ENCODE measurements around the gene TCEAL4.
A peak's percentile ranks its signal among the peaks of the same experiment; 100 is the strongest.

Gene TCEAL4

DNA sequence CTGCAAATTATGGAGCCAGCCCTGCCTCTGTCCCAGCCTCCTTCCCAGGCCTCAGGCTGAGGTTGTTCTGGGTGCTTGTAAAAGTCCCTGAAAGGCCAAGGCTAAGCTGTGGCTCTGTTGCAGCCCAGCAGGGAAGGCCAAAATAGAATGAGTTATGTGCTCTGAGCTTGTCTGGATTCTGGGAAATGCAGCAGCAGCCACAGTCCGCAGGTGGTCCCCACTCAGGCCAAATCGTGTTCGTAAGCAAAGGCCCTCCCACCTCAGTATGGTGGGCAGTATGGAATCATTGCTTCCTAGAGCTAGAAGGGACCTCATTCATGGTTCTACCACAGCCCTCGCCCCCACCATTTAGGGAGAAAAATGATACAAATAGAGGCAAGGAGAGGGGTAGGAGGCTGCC is 38.8 kb downstream of the TCEAL4 start:
- Histone ChIP-seq H3K36me3 (ENCODE audit: control insufficient read depth in 2 of 2, insufficient read depth in 2 of 2, low read length in 2 of 2) (no peaks in the 10 kb centered on the region), H3K4me1 (ENCODE audit: control insufficient read depth, insufficient read depth, low read length) (peaks cover 10% of the 10 kb centered on the region), H3K27ac (ENCODE audit: low read length) (peak overlapping the region; percentile 49), H3K9me3 (ENCODE audit: control insufficient read depth in 2 of 2, low read length in 2 of 2) (no peaks in the 10 kb centered on the region), H3K27me3 (ENCODE audit: control insufficient read depth in 1 of 2, insufficient read depth in 2 of 2, low read length in 2 of 2) (peaks cover 0 to 9% of the 10 kb centered on the region in 2 donors), H3K4me3 (ENCODE audit: low read length in 2 of 2) (peak overlapping the region in 1 of 2 donors; percentile 31), H3K9ac (ENCODE audit: low read length in 2 of 2) (no peak overlapping the region)

GRCh38 chrX:103626855-103627254 is 41.5 kb downstream of the TCEAL4 start:
- Histone ChIP-seq H3K27me3 (ENCODE audit: control insufficient read depth in 1 of 2, insufficient read depth in 2 of 2, low read length in 2 of 2) (peaks cover 0 to 9% of the 10 kb centered on the region in 2 donors), H3K27ac (ENCODE audit: low read length) (no peak overlapping the region), H3K9me3 (ENCODE audit: control insufficient read depth in 2 of 2, low read length in 2 of 2) (no peaks in the 10 kb centered on the region)

GRCh38 chrX:103628386-103629317 is 43.3 kb downstream of the TCEAL4 start, which contains the start of gene TCEAL1:
Gene TCEAL1, plus strand, starts transcription at chrX:103628975. Its CDS starts 942 bp downstream, at chrX:103629917.
- Histone ChIP-seq H3K27ac (ENCODE audit: low read length) (peak within 1 kb of the TSS; percentile 91), H3K36me3 (ENCODE audit: control insufficient read depth in 2 of 2, insufficient read depth in 2 of 2, low read length in 2 of 2) (peaks cover 0 to 2% of the 10 kb centered on the region in 2 donors), H3K9me3 (ENCODE audit: control insufficient read depth in 2 of 2, low read length in 2 of 2) (no peaks in the 10 kb centered on the region), H3K4me3 (ENCODE audit: low read length in 2 of 2) (peak within 1 kb of the TSS; percentile 78 to 87), H3K4me1 (ENCODE audit: control insufficient read depth, insufficient read depth, low read length) (peaks cover 15% of the 10 kb centered on the region), H3K9ac (ENCODE audit: low read length in 2 of 2) (peak within 1 kb of the TSS; percentile 92 to 95), H3K27me3 (ENCODE audit: control insufficient read depth in 1 of 2, insufficient read depth in 2 of 2, low read length in 2 of 2) (peaks cover 0 to 9% of the 10 kb centered on the region in 2 donors)

More at GRCh38 chrX:103626855-103627254, 41.5 kb downstream of the TCEAL4 start:
- H3K9ac ChIP-seq (ENCODE audit: low read length in 2 of 2) = no peak overlapping the region
- H3K4me1 ChIP-seq (ENCODE audit: control insufficient read depth, insufficient read depth, low read length) = peaks cover 15% of the 10 kb centered on the region
- no peak overlapping the region for H3K4me3 ChIP-seq (ENCODE audit: low read length in 2 of 2)
- peaks cover 0 to 2% of the 10 kb centered on the region in 2 donors for H3K36me3 ChIP-seq (ENCODE audit: control insufficient read depth in 2 of 2, insufficient read depth in 2 of 2, low read length in 2 of 2)

DNA sequence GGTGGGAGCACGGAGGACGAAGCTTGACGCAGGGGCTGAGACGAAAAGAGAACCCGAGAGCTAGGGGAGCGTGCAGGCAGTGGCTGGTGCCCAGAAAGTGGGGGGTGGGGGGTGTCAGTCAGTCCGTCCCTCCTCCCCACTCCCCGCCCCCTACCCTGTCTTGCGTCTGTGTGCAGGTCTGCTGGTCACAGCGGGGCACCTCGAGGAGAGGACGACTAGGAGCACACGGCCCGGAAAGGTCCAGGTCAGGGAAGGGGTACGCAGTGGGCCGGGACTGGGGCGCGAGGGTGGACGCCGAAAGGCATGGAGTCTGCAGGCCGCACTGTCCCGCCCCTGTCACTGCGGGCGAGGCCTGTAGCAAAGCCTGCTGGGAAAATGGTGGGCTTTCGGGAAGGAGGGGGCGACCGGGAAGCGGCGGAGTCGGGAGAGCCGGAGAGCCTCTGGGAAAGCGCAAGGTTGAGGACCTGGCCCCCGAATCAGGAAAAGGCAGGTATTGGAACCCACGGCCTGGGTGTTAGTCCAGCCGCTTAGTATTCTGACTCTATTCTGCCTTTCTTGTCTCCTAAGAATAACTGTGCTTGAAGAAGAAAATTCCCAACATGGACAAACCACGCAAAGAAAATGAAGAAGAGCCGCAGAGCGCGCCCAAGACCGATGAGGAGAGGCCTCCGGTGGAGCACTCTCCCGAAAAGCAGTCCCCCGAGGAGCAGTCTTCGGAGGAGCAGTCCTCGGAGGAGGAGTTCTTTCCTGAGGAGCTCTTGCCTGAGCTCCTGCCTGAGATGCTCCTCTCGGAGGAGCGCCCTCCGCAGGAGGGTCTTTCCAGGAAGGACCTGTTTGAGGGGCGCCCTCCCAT is 44.2 kb downstream of the TCEAL4 start:
- peaks cover 0 to 2% of the 10 kb centered on the region in 2 donors for H3K36me3 ChIP-seq (ENCODE audit: control insufficient read depth in 2 of 2, insufficient read depth in 2 of 2, low read length in 2 of 2)
- H3K27me3 ChIP-seq (ENCODE audit: control insufficient read depth in 1 of 2, insufficient read depth in 2 of 2, low read length in 2 of 2) = peaks cover 0 to 9% of the 10 kb centered on the region in 2 donors
- H3K9ac ChIP-seq (ENCODE audit: low read length in 2 of 2) = peak overlapping the region; percentile 92 to 95
- peaks cover 10% of the 10 kb centered on the region for H3K4me1 ChIP-seq (ENCODE audit: control insufficient read depth, insufficient read depth, low read length)
- no peaks in the 10 kb centered on the region for H3K9me3 ChIP-seq (ENCODE audit: control insufficient read depth in 2 of 2, low read length in 2 of 2)
- peak overlapping the region; percentile 91 for H3K27ac ChIP-seq (ENCODE audit: low read length)
- peak overlapping the region; percentile 78 to 87 for H3K4me3 ChIP-seq (ENCODE audit: low read length in 2 of 2)

GRCh38 chrX:103630171-103630511 is 44.8 kb downstream of the TCEAL4 start:
- Histone ChIP-seq H3K4me1 (ENCODE audit: control insufficient read depth, insufficient read depth, low read length) (peaks cover 8% of the 10 kb centered on the region), H3K27me3 (ENCODE audit: control insufficient read depth in 1 of 2, insufficient read depth in 2 of 2, low read length in 2 of 2) (peaks cover 0 to 9% of the 10 kb centered on the region in 2 donors), H3K27ac (ENCODE audit: low read length) (peak overlapping the region; percentile 91), H3K36me3 (ENCODE audit: control insufficient read depth in 2 of 2, insufficient read depth in 2 of 2, low read length in 2 of 2) (peaks cover 0 to 2% of the 10 kb centered on the region in 2 donors), H3K4me3 (ENCODE audit: low read length in 2 of 2) (peak overlapping the region; percentile 78 to 87), H3K9me3 (ENCODE audit: control insufficient read depth in 2 of 2, low read length in 2 of 2) (no peaks in the 10 kb centered on the region), H3K9ac (ENCODE audit: low read length in 2 of 2) (peak overlapping the region; percentile 92 to 95)

DNA sequence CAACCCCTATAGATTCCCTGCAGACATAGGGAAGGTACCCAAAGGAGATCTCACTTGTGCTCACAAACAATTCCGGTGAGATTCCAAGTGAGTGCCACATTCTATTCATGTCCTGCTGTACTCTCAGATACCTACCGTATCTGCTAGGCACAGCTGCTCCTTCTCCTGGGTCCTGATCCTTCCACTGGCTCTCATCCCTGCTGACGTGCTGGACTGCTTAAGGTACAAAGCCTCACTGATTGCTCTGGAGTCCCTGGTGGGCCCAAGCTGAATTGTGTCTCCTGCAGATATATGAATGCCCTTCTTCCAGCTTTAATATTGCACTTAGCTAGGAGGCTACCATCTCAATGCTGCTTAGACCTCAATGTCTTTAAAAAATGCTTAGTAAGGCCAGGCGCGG is 45.8 kb downstream of the TCEAL4 start:
- no peaks in the 10 kb centered on the region for H3K9me3 ChIP-seq (ENCODE audit: control insufficient read depth in 2 of 2, low read length in 2 of 2)
- H3K4me3 ChIP-seq (ENCODE audit: low read length in 2 of 2) = no peak overlapping the region
- peaks cover 0 to 2% of the 10 kb centered on the region in 2 donors for H3K36me3 ChIP-seq (ENCODE audit: control insufficient read depth in 2 of 2, insufficient read depth in 2 of 2, low read length in 2 of 2)
- H3K27ac ChIP-seq (ENCODE audit: low read length) = no peak overlapping the region
- H3K9ac ChIP-seq (ENCODE audit: low read length in 2 of 2) = no peak overlapping the region
- H3K27me3 ChIP-seq (ENCODE audit: control insufficient read depth in 1 of 2, insufficient read depth in 2 of 2, low read length in 2 of 2) = peaks cover 0 to 7% of the 10 kb centered on the region in 2 donors
- H3K4me1 ChIP-seq (ENCODE audit: control insufficient read depth, insufficient read depth, low read length) = peaks cover 7% of the 10 kb centered on the region

GRCh38 chrX:103635436-103635835 is 50.1 kb downstream of the TCEAL4 start:
- Histone ChIP-seq H3K4me1 (ENCODE audit: control insufficient read depth, insufficient read depth, low read length) (peaks cover 5% of the 10 kb centered on the region), H3K27me3 (ENCODE audit: control insufficient read depth in 1 of 2, insufficient read depth in 2 of 2, low read length in 2 of 2) (no peaks in the 10 kb centered on the region), H3K4me3 (ENCODE audit: low read length in 2 of 2) (no peak overlapping the region), H3K36me3 (ENCODE audit: control insufficient read depth in 2 of 2, insufficient read depth in 2 of 2, low read length in 2 of 2) (peaks cover 0 to 2% of the 10 kb centered on the region in 2 donors), H3K9me3 (ENCODE audit: control insufficient read depth in 2 of 2, low read length in 2 of 2) (no peaks in the 10 kb centered on the region), H3K9ac (ENCODE audit: low read length in 2 of 2) (no peak overlapping the region), H3K27ac (ENCODE audit: low read length) (no peak overlapping the region)
